ENCODE measurements around the gene ARAP3. TPM values are rescaled to one million over a fixed set of nuclear protein-coding genes. Genes with fewer than 3 reads are reported as not detected.
A peak's percentile ranks its signal among the peaks of the same experiment; 100 is the strongest.

ARAP3 gene
- total RNA-seq, 1 experiment from 2014 or later: 19.8 TPM

GRCh38 chr5:141656396-141656795, 25.6 kb downstream of the ARAP3 start:
- Mint-ChIP-seq H3K4me1 (ENCODE audit: insufficient read depth, unreplicated experiment) (peaks cover 18% of the 10 kb centered on the region), H3K4me3 (ENCODE audit: unreplicated experiment) (no peak overlapping the region), H3K27me3 (ENCODE audit: insufficient read depth, unreplicated experiment) (no peaks in the 10 kb centered on the region), H3K27ac (ENCODE audit: low read depth, unreplicated experiment) (no peak overlapping the region), H3K9me3 (ENCODE audit: unreplicated experiment) (no peaks in the 10 kb centered on the region), H3K36me3 (ENCODE audit: insufficient read depth, unreplicated experiment) (peaks cover 12% of the 10 kb centered on the region)
- no peak for TF ChIP-seq CTCF (IDR thresholded peaks at IDR 0.05; ENCODE audit: unreplicated experiment)
- no TSS peak for BruUV-seq (replicated peaks)
- DNase-seq (ENCODE audit: unreplicated experiment): no peak
- intact Hi-C loops (cut with micrococcal nuclease): no loop called here
- ChIA-PET CTCF (interaction anchor here (0.6 to 4.3 kb wide), 5 partner anchors 8 to 313 kb away, joined by 3 to 29 read pairs (median 5); partner anchors contain the start of genes PCDH1 and RNF14), POLR2A (interaction anchor here (0.5 kb wide), 1 partner anchor 37 kb away, joined by 3 read pairs; the partner anchor contains the start of gene DIAPH1)

- ChIA-PET POLR2A (interaction anchor here (4.6 kb wide), 1 partner anchor 20 kb away, joined by 71 read pairs; the partner anchor contains the start of genes HDAC3 and RELL2), CTCF (interaction anchor here (0.9 kb wide), 1 partner anchor 36 kb away, joined by 4 read pairs; the partner anchor contains the start of gene DIAPH1)
- Mint-ChIP-seq H3K27me3 (ENCODE audit: insufficient read depth, unreplicated experiment) (no peaks in the 10 kb centered on the region), H3K36me3 (ENCODE audit: insufficient read depth, unreplicated experiment) (peaks cover 15% of the 10 kb centered on the region), H3K27ac (ENCODE audit: low read depth, unreplicated experiment) (no peak overlapping the region), H3K4me3 (ENCODE audit: unreplicated experiment) (no peak overlapping the region), H3K9me3 (ENCODE audit: unreplicated experiment) (no peaks in the 10 kb centered on the region), H3K4me1 (ENCODE audit: insufficient read depth, unreplicated experiment) (peaks cover 31% of the 10 kb centered on the region)
- TF ChIP-seq CTCF (IDR thresholded peaks at IDR 0.05; ENCODE audit: unreplicated experiment): no peak
- intact Hi-C loops (cut with micrococcal nuclease): no loop called here
- no peak for DNase-seq (ENCODE audit: unreplicated experiment)
- BruUV-seq (replicated peaks): no TSS peak
Measured at GRCh38 chr5:141655020-141655419, 27.0 kb downstream of the ARAP3 start.

GRCh38 chr5:141654298-141654697, 27.7 kb downstream of the ARAP3 start:
- no peaks in the 10 kb centered on the region for H3K27me3 Mint-ChIP-seq (ENCODE audit: insufficient read depth, unreplicated experiment)
- DNase-seq (ENCODE audit: unreplicated experiment): no peak
- H3K4me1 Mint-ChIP-seq (ENCODE audit: insufficient read depth, unreplicated experiment): peaks cover 33% of the 10 kb centered on the region
- H3K4me3 Mint-ChIP-seq (ENCODE audit: unreplicated experiment): no peak overlapping the region
- no TSS peak for BruUV-seq (replicated peaks)
- intact Hi-C loops (cut with micrococcal nuclease): no loop called here
- ChIA-PET CTCF (interaction anchor here (0.6 to 2.7 kb wide), 9 partner anchors 10 to 1005 kb away, joined by 3 to 11 read pairs (median 4); partner anchors contain the start of gene DIAPH1), POLR2A (interaction anchor here (0.6 to 4.6 kb wide), 2 partner anchors 19 to 39 kb away, joined by 3 to 71 read pairs; partner anchors contain the start of genes HDAC3 and RELL2)
- H3K9me3 Mint-ChIP-seq (ENCODE audit: unreplicated experiment): no peaks in the 10 kb centered on the region
- H3K36me3 Mint-ChIP-seq (ENCODE audit: insufficient read depth, unreplicated experiment): peaks cover 18% of the 10 kb centered on the region
- no peak overlapping the region for H3K27ac Mint-ChIP-seq (ENCODE audit: low read depth, unreplicated experiment)
- no peak for TF ChIP-seq CTCF (IDR thresholded peaks at IDR 0.05; ENCODE audit: unreplicated experiment)

GRCh38 chr5:141651728-141652105, 30.3 kb downstream of the ARAP3 start:
- peaks cover 24% of the 10 kb centered on the region for H3K36me3 Mint-ChIP-seq (ENCODE audit: insufficient read depth, unreplicated experiment)
- TF ChIP-seq CTCF (IDR thresholded peaks at IDR 0.05; ENCODE audit: unreplicated experiment): no peak
- BruUV-seq (replicated peaks): no TSS peak
- intact Hi-C loops (cut with micrococcal nuclease): no loop called here
- H3K4me3 Mint-ChIP-seq (ENCODE audit: unreplicated experiment): peak overlapping the region; percentile 95
- H3K9me3 Mint-ChIP-seq (ENCODE audit: unreplicated experiment): no peaks in the 10 kb centered on the region
- H3K4me1 Mint-ChIP-seq (ENCODE audit: insufficient read depth, unreplicated experiment): peaks cover 28% of the 10 kb centered on the region
- no peak for DNase-seq (ENCODE audit: unreplicated experiment)
- ChIA-PET CTCF (interaction anchor here (1.0 to 2.1 kb wide), 6 partner anchors 13 to 309 kb away, joined by 3 to 14 read pairs (median 4); partner anchors contain the start of gene DIAPH1), POLR2A (interaction anchor here (1.0 to 4.6 kb wide), 8 partner anchors 9 to 317 kb away, joined by 3 to 71 read pairs (median 4); partner anchors contain the start of genes DIAPH1, HDAC3, RELL2 and RNF14)
- no peaks in the 10 kb centered on the region for H3K27me3 Mint-ChIP-seq (ENCODE audit: insufficient read depth, unreplicated experiment)
- no peak overlapping the region for H3K27ac Mint-ChIP-seq (ENCODE audit: low read depth, unreplicated experiment)

Data from MCF 10A (cell line).